GM23248 (cell line): ENCODE data around the gene ZNF443.
"Not testable (repeated sequence)": the region's sequence is repeated elsewhere in the genome, so short reads cannot be mapped to it uniquely, and the experiment has no call there.

ENCODE experiments used
- EZH2 ChIP-seq: fragments of 200-600 bp; sonication (generic); IDR thresholded peaks from 2 replicates; pipeline ENCODE4 v1.6.1; 2018; ENCODE audit warnings: antibody characterized with exemption, mild to moderate bottlenecking; ENCODE audit not compliant: insufficient read depth, poor library complexity, severe bottlenecking
- EZH2phosphoT487 ChIP-seq: fragments of 200-600 bp; sonication (generic); IDR thresholded peaks from 2 replicates; pipeline ENCODE4 v1.6.1; 2018; ENCODE audit warnings: antibody characterized with exemption, moderate library complexity, mild to moderate bottlenecking, low read depth; ENCODE audit not compliant: insufficient read depth

- not testable (repeated sequence) for TF ChIP-seq EZH2, EZH2phosphoT487
These were observed 23.5 kb downstream of the ZNF443 start for GRCh38 chr19:12417273-12417672.
